Measurements from ENCODE around the gene VPS37B. TPM values are rescaled to one million over a fixed set of nuclear protein-coding genes. Genes with fewer than 3 reads are reported as not detected.
A peak's percentile ranks its signal among the peaks of the same experiment; 100 is the strongest.

VPS37B gene
- total RNA-seq, 8 experiments from 2014 or later: 13.0 to 107 (median 21.7) TPM

DNA sequence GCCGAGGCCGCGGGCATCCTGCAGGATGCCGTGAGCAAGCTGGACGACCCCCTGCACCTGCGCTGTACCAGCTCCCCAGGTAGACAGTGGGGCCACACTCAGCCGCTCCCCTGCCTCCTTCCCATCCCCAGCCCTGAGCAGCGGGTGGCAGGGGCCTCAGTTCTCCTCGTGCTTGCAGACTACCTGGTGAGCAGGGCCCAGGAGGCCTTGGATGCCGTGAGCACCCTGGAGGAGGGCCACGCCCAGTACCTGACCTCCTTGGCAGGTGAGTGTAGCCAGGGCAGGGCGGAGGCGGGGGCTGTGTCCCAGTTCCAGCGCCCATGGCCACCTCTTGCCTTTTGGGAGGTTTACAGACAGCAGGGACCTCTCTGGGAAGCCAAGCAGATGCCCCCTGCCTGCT is 37.8 kb downstream of the VPS37B start:
- in situ Hi-C loops (cut with MboI; ENCODE audit: low pct_unique_long_range_greater_than_20kb in 2 of 9, low sequenced_read_pairs in 9 of 9, unreplicated experiment in 9 of 9): loop anchor here in 5 of 9 experiments (10.0 to 25.0 kb wide), 3 partner anchors 97 to 379 kb away; partner anchors contain the start of genes ABCB9 (in 4 of the 5), MPHOSPH9 (in 1 of the 5) and MTRFR (in 1 of the 5)
- Histone ChIP-seq H3K4me3 (no peak overlapping the region), H3K27ac (no peak overlapping the region), H3K4me1 (replicated peaks in 1 of 2) (peaks cover 6 to 7% of the 10 kb centered on the region in 2 donors)
- WGBS, 10 experiments: 80 to 100% (median 100%) methylated on average over 1 to 6 of the region's 14 CpGs; no CpG with 5 or more reads in 5 of the 10 experiments
- ATAC-seq (replicated peaks in 6 of 8): no peak

DNA sequence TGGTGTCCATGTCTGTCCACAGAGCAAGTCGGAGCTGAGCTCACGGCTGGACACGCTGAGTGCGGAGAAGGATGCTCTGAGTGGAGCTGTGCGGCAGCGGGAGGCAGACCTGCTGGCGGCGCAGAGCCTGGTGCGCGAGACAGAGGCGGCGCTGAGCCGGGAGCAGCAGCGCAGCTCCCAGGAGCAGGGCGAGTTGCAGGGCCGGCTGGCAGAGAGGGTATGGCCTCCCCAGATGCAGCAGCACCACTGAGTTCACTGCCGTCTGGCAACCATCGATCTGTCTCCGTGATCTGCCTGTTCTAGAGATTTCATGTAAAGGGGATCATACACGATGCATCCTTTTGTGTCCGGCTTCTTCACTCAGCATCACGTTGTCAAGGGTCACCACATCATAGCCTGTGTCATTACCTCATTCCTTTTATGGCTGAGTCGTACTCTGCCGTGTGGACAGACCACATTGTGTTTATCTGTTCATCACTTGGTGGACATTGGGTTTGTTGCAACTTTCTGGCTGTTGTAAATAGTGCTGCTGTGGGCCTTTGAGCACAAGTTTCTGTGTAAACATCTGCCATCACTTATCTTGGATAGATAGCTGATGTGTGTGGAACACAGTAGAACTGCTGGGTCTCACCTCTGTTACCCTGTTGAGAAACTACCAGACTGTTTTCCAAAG is 38.8 kb downstream of the VPS37B start:
- Histone ChIP-seq H3K4me3 (no peak overlapping the region), H3K27ac (no peak overlapping the region), H3K4me1 (replicated peaks in 1 of 2) (peaks cover 4 to 5% of the 10 kb centered on the region in 2 donors)
- 0 to 100% (median 81%) methylated on average over 1 to 5 of the region's 24 CpGs; no CpG with 5 or more reads in 4 of the 10 experiments for WGBS, 10 experiments
- ATAC-seq (replicated peaks in 6 of 8): peak in 2 of 8 experiments; percentile 12 to 21
- in situ Hi-C loops (cut with MboI; ENCODE audit: low pct_unique_long_range_greater_than_20kb in 2 of 9, low sequenced_read_pairs in 9 of 9, unreplicated experiment in 9 of 9): loop anchor here in 5 of 9 experiments (10.0 to 25.0 kb wide), 3 partner anchors 98 to 380 kb away; partner anchors contain the start of genes ABCB9 (in 4 of the 5), MPHOSPH9 (in 1 of the 5) and MTRFR (in 1 of the 5)

DNA sequence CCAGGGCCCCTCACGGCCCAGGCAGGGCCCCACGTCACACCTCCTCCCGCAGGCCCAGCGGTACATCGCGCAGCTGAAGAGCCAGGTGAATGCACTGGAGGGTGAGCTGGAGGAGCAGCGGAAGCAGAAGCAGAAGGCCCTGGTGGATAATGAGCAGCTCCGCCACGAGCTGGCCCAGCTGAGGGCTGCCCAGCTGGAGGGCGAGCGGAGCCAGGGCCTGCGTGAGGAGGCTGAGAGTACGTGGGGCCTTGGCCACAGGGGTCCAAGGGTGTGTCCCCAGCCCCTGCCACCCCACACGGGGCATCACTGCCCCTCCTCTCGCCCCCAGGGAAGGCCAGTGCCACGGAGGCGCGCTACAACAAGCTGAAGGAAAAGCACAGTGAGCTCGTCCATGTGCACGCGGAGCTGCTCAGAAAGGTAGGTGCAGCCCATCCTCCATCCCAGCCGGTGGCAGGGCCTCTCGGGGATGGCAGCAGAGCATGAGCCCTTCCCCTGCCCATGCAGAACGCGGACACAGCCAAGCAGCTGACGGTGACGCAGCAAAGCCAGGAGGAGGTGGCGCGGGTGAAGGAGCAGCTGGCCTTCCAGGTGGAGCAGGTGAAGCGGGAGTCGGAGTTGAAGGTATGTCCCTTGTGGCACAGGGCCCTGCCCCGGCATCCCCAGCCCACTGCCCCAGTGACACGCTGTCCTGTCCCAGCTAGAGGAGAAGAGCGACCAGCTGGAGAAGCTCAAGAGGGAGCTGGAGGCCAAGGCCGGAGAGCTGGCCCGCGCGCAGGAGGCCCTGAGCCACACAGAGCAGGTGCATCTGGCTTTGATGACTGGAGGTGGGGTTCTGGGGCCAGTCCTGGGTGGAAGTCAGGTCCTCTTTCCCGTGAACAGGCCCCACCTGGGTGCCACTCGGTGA is 39.7 kb downstream of the VPS37B start:
- peaks cover 4 to 5% of the 10 kb centered on the region in 2 donors for H3K4me1 ChIP-seq (replicated peaks in 1 of 2)
- no peak for ATAC-seq (replicated peaks in 6 of 8)
- H3K4me3 ChIP-seq: no peak overlapping the region
- in situ Hi-C loops (cut with MboI; ENCODE audit: low pct_unique_long_range_greater_than_20kb in 2 of 9, low sequenced_read_pairs in 9 of 9, unreplicated experiment in 9 of 9): loop anchor here in 5 of 9 experiments (10.0 to 25.0 kb wide), 3 partner anchors 99 to 381 kb away; partner anchors contain the start of genes ABCB9 (in 4 of the 5), MPHOSPH9 (in 1 of the 5) and MTRFR (in 1 of the 5)
- WGBS, 10 experiments: 75 to 100% (median 95%) methylated on average over 2 to 11 of the region's 40 CpGs; no CpG with 5 or more reads in 5 of the 10 experiments
- H3K27ac ChIP-seq: no peak overlapping the region

DNA sequence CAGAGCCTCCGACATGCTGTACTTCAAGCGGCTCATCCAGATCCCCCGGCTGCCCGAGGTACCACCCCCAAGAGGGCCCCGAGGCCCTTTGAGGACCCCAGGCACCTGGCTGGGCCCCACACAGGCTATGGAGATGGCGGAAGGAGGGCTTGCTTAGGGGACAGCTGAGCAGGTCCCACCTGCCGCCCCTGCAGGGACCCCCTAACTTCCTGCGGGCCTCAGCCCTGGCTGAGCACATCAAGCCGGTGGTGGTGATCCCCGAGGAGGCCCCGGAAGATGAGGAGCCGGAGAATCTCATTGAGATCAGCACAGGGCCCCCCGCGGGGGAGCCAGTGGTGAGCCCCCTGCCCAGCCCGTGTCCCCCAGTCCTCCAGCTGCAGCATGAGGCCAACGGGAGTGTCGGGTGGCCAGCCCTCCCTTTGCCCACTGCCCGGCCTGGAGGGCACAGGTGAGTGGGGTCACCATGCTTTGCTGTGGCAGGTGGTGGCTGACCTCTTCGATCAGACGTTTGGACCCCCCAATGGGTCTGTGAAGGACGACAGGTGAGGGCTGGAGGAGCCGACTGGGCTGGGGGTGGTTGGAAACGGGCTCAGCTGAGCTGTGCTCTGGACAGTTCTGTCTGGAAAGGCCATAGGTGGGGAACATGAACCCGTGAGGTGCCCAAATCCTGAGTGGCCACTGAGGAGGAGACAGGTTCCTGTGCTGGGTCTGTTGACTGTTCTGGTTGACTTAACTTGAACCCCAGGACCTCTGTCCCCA is 40.7 kb downstream of the VPS37B start:
- WGBS, 10 experiments: 40 to 100% (median 96%) methylated on average over 1 to 3 of the region's 24 CpGs; no CpG with 5 or more reads in 6 of the 10 experiments
- H3K27ac ChIP-seq: no peak overlapping the region
- H3K4me3 ChIP-seq: no peak overlapping the region
- in situ Hi-C loops (cut with MboI; ENCODE audit: low pct_unique_long_range_greater_than_20kb in 2 of 9, low sequenced_read_pairs in 9 of 9, unreplicated experiment in 9 of 9): loop anchor here in 5 of 9 experiments (10.0 to 25.0 kb wide), 3 partner anchors 100 to 382 kb away; partner anchors contain the start of genes ABCB9 (in 4 of the 5), MPHOSPH9 (in 1 of the 5) and MTRFR (in 1 of the 5)
- ATAC-seq (replicated peaks in 6 of 8): no peak
- H3K4me1 ChIP-seq (replicated peaks in 1 of 2): peaks cover 4 to 5% of the 10 kb centered on the region in 2 donors

DNA sequence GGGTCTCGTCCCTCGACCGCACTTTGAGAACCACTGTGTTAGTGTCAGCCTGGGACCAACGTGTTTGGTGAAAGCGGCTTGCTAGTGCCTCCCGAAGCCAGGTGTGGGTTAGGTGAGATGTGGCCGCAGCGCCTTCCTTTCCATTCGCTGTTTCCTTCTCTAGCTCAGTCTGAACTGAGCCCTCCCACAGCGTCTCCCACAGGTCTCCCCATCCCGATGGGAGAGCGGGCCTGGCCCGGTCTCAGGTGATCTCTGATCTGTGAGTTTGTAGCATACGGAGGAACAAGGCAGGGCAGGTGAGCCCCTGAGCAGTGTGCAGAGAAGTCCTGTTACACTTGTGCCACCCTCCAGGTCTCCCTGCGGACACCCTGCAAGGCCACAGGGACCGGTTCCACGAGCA is 41.4 kb downstream of the VPS37B start:
- in situ Hi-C loops (cut with MboI; ENCODE audit: low pct_unique_long_range_greater_than_20kb in 2 of 9, low sequenced_read_pairs in 9 of 9, unreplicated experiment in 9 of 9): loop anchor here in 5 of 9 experiments (10.0 to 25.0 kb wide), 3 partner anchors 100 to 383 kb away; partner anchors contain the start of genes ABCB9 (in 4 of the 5), MPHOSPH9 (in 1 of the 5) and MTRFR (in 1 of the 5)
- ATAC-seq (replicated peaks in 6 of 8): no peak
- Histone ChIP-seq H3K27ac (no peak overlapping the region), H3K4me3 (no peak overlapping the region), H3K4me1 (replicated peaks in 1 of 2) (peaks cover 4 to 5% of the 10 kb centered on the region in 2 donors)
- 50 to 100% (median 93%) methylated on average over 2 to 7 of the region's 17 CpGs; no CpG with 5 or more reads in 6 of the 10 experiments for WGBS, 10 experiments

DNA sequence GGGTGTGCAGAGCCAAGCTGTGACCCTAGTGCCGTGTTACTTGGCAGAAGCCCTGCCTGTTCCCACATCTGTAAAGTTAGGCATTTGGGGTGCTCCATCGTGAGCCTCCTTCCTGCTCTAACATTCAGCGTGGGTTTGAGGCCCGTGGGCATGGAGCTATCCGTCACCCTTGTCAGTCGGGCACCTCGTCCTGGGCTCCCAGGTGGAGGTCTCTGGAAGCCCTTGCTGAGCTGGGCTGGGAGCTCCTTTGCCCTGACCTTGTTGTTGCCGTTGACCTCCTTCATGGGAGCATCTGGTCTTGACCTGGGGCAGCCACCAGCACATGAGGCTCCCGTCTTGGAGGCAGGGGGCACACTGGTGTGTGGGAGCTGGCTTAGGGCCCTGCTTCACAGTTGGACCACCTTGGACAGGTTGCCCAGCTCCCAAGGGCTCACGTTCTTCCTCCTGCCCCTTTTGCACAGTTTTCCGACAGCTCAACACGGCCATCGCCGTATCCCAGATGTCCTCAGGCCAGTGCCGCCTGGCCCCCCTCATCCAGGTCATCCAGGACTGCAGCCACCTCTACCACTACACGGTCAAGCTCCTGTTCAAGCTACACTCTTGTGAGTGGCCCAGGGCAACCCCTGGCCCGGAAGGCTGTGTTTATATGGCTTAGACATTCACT is 42.2 kb downstream of the VPS37B start:
- H3K4me3 ChIP-seq: no peak overlapping the region
- in situ Hi-C loops (cut with MboI; ENCODE audit: low pct_unique_long_range_greater_than_20kb in 2 of 9, low sequenced_read_pairs in 9 of 9, unreplicated experiment in 9 of 9): loop anchor here in 5 of 9 experiments (10.0 to 25.0 kb wide), 3 partner anchors 101 to 384 kb away; partner anchors contain the start of genes ABCB9 (in 4 of the 5), MPHOSPH9 (in 1 of the 5) and MTRFR (in 1 of the 5)
- ATAC-seq (replicated peaks in 6 of 8): no peak
- WGBS, 10 experiments: 80 to 100% (median 85%) methylated on average over 1 to 7 of the region's 17 CpGs; no CpG with 5 or more reads in 3 of the 10 experiments
- H3K4me1 ChIP-seq (replicated peaks in 1 of 2): peaks cover 4 to 5% of the 10 kb centered on the region in 2 donors
- no peak overlapping the region for H3K27ac ChIP-seq

DNA sequence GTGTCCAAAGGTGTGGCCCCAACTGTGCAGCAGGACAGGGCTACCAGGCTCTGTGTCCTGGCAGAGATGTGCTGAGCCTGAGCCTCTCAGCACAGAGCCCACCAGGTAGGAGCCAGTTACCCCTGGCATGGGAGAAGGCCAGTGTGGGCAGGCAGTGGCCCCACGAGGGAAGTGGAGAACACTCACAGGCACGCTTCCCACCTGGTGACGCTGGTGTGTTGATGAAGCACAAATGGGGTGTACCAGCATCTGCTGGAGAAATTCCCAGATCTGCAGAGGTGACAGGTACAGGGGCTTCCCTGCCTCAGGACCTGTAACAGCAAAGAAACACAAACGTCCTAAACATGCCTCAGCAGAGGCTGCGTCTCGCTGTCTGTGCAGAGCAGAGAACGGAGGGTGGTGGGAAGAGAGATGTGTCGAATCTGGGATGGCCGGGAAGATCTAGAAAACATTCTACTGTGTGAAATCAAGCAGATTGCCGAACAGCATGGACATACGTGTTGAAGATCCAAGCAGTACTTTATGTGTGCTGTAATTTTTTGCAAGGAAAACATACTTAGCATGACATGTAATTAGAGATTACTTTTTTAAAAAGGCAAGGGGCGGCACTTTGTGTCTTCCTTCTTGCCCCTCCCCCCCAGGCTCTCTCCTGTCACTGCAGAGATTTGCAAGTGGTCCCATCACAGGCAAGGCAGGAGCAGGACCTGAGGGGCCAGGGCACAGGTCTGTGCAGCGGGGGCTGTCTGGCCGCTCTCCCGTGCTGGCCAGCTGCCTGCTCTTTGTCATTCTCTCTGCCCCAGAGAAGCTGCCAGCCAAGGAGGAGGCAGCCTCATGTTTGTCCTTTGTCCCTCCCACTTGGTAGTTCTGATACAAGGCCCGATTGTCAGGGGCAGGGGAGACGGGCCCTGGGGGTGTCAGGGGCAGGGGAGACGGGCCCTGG is 43.3 kb downstream of the VPS37B start:
- in situ Hi-C loops (cut with MboI; ENCODE audit: low pct_unique_long_range_greater_than_20kb in 2 of 9, low sequenced_read_pairs in 9 of 9, unreplicated experiment in 9 of 9): loop anchor here in 5 of 9 experiments (10.0 to 25.0 kb wide), 3 partner anchors 102 to 385 kb away; partner anchors contain the start of genes ABCB9 (in 4 of the 5), MPHOSPH9 (in 1 of the 5) and MTRFR (in 1 of the 5)
- Histone ChIP-seq H3K4me3 (no peak overlapping the region), H3K27ac (no peak overlapping the region), H3K4me1 (replicated peaks in 1 of 2) (peaks cover 4 to 5% of the 10 kb centered on the region in 2 donors)
- peak in 6 of 8 experiments; percentile 19 to 70 (median 40) for ATAC-seq (replicated peaks in 6 of 8)
- 37 to 95% (median 68%) methylated on average over 1 to 10 of the region's 18 CpGs; no CpG with 5 or more reads in 1 of the 10 experiments for WGBS, 10 experiments

DNA sequence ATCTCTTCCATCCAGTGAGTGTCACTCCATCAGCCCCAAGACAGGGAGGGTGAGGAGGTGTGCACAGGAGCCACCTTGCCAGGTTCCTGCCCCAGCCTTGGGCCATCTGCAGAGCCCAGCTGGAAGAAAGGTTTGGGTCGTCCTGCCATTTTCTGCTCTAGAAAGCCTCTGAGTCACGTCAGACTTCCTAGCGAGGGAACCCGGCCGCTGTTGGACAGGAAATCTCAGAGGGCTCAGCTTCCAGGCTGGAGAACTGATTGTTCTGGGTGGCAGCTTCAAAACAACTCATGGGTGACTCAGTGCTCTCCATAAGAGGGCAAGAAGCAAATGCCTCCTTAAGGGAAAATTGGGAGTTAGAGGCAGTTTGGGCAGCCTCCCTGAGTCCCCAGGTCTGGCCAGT is 44.1 kb downstream of the VPS37B start:
- WGBS, 10 experiments: 17 to 100% (median 60%) methylated on average over 1 to 5 of the region's 5 CpGs; no CpG with 5 or more reads in 4 of the 10 experiments
- in situ Hi-C loops (cut with MboI; ENCODE audit: low pct_unique_long_range_greater_than_20kb in 2 of 9, low sequenced_read_pairs in 9 of 9, unreplicated experiment in 9 of 9): loop anchor here in 5 of 9 experiments (10.0 to 25.0 kb wide), 3 partner anchors 103 to 385 kb away; partner anchors contain the start of genes ABCB9 (in 4 of the 5), MPHOSPH9 (in 1 of the 5) and MTRFR (in 1 of the 5)
- H3K4me3 ChIP-seq: no peak overlapping the region
- H3K27ac ChIP-seq: no peak overlapping the region
- peaks cover 4 to 5% of the 10 kb centered on the region in 2 donors for H3K4me1 ChIP-seq (replicated peaks in 1 of 2)
- ATAC-seq (replicated peaks in 6 of 8): peak in 2 of 8 experiments; percentile 61 to 86

DNA sequence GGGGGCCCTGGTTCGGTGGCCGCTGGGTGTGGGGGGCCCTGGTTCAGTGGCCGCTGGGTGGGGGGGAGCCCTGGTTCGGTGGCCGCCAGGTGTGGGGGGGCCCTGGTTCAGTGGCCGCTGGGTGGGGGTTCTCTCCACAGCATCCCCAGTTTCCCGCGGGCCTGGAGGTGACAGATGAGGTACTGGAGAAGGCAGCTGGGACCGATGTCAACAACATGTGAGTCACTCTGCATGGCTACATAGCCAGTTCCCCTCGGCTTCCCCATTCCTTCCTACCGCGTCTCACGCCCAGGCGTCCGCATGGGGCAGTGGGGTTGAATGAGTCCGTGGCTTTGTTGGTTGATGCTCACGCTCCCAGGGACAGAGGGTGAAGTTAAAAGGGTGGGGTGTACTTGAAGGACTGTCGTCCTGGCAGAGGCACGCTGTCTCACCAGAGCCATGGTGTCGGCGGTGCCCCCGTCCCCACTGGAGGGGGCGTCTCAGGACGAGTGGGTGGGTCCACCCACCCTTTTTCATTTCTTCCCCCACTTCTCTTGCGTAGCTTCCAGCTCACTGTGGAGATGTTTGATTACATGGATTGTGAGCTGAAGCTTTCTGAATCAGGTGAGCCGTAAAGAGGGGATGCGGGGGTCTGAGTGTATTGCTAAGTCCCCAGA is 45.1 kb downstream of the VPS37B start:
- H3K4me3 ChIP-seq: no peak overlapping the region
- H3K4me1 ChIP-seq (replicated peaks in 1 of 2): peaks cover 4 to 5% of the 10 kb centered on the region in 2 donors
- in situ Hi-C loops (cut with MboI; ENCODE audit: low pct_unique_long_range_greater_than_20kb in 2 of 9, low sequenced_read_pairs in 9 of 9, unreplicated experiment in 9 of 9): loop anchor here in 5 of 9 experiments (10.0 to 25.0 kb wide), 3 partner anchors 104 to 386 kb away; partner anchors contain the start of genes ABCB9 (in 4 of the 5), MPHOSPH9 (in 1 of the 5) and MTRFR (in 1 of the 5)
- no peak for ATAC-seq (replicated peaks in 6 of 8)
- 100% methylated on average over 2 to 4 of the region's 27 CpGs; no CpG with 5 or more reads in 7 of the 10 experiments for WGBS, 10 experiments
- H3K27ac ChIP-seq: no peak overlapping the region

DNA sequence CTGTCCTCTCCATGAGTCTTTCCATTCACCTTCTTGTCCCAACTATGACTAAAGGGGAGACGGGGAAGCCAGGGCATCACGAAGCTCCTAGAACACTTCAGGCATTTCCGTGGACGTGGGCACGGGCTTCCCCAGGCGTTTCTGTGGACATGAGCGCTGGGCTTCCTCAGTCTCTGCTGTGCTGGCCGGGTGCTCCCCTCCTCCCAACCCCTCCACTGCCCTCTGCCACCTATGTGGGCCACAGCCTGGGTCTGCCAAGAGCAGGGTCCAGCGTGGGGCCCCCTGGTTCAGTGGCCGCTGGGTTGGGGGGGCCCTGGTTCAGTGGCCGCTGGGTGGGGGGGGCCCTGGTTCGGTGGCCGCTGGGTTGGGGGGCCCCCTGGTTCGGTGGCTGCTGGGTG is 45.9 kb downstream of the VPS37B start:
- H3K4me3 ChIP-seq: no peak overlapping the region
- ATAC-seq (replicated peaks in 6 of 8): no peak
- no CpG with 5 or more reads among the region's 14 CpGs for WGBS, 10 experiments
- peaks cover 4 to 5% of the 10 kb centered on the region in 2 donors for H3K4me1 ChIP-seq (replicated peaks in 1 of 2)
- in situ Hi-C loops (cut with MboI; ENCODE audit: low pct_unique_long_range_greater_than_20kb in 2 of 9, low sequenced_read_pairs in 9 of 9, unreplicated experiment in 9 of 9): loop anchor here in 5 of 9 experiments (10.0 to 25.0 kb wide), 3 partner anchors 105 to 387 kb away; partner anchors contain the start of genes ABCB9 (in 4 of the 5), MPHOSPH9 (in 1 of the 5) and MTRFR (in 1 of the 5)
- no peak overlapping the region for H3K27ac ChIP-seq

Measured in motor neuron (in vitro differentiated cells).